ENCODE results near the gene MYO1F. TPM values are rescaled to one million over a fixed set of nuclear protein-coding genes. Genes with fewer than 3 reads are reported as not detected.

The MYO1F gene
- total RNA-seq, 1 donor from 2014 or later: 7.8 TPM

GRCh38 chr19:8501981-8502380, 75.3 kb downstream of the MYO1F start:
- Histone ChIP-seq H3K4me1 (ENCODE audit: control insufficient read depth in 3 of 3, insufficient read depth in 3 of 3, low read length in 3 of 3) (peaks cover 8 to 13% (median 10%) of the 10 kb centered on the region in 3 donors), H3K4me3 (ENCODE audit: low read length in 3 of 3) (no peak overlapping the region)

DNA sequence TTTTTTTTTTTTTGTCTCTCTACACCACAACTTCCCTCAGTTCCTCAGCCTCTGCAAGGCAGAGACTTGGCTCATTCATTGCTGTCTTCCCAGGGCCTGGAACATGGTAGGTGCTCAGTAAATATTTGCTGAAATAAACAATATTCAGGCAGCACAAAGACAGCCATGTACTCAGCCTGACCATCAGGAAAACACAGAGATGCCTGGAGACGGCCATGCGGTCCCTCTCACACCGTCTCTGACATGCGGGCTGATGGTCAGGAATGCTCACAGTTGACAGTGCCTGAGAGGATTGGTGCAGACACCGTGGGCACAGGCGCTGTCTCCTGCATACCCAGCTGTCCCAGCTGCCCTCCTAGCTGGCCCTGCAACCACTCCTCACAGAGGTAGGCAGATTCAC, 75.7 kb downstream of the MYO1F start:
- peaks cover 8 to 10% (median 9%) of the 10 kb centered on the region in 3 donors for H3K4me1 ChIP-seq (ENCODE audit: control insufficient read depth in 3 of 3, insufficient read depth in 3 of 3, low read length in 3 of 3)
- no peaks in the 10 kb centered on the region for H3K9me3 ChIP-seq (ENCODE audit: control insufficient read depth in 3 of 3, low read length in 3 of 3)
- no peaks in the 10 kb centered on the region for H3K27me3 ChIP-seq (ENCODE audit: control insufficient read depth in 3 of 3, insufficient read depth in 3 of 3, low read length in 3 of 3)
- H3K36me3 ChIP-seq (ENCODE audit: control insufficient read depth in 3 of 3, insufficient read depth in 3 of 3, low read length in 3 of 3): no peaks in the 10 kb centered on the region
- H3K27ac ChIP-seq (ENCODE audit: low read depth, low read length): no peak overlapping the region
- no peak overlapping the region for H3K4me3 ChIP-seq (ENCODE audit: low read length in 3 of 3)
- H3K9ac ChIP-seq (ENCODE audit: low read depth in 1 of 3, low read length in 3 of 3): no peak overlapping the region

More at GRCh38 chr19:8501981-8502380, 75.3 kb downstream of the MYO1F start:
- Histone ChIP-seq H3K36me3 (ENCODE audit: control insufficient read depth in 3 of 3, insufficient read depth in 3 of 3, low read length in 3 of 3) (no peaks in the 10 kb centered on the region), H3K27me3 (ENCODE audit: control insufficient read depth in 3 of 3, insufficient read depth in 3 of 3, low read length in 3 of 3) (no peaks in the 10 kb centered on the region), H3K27ac (ENCODE audit: low read depth, low read length) (no peak overlapping the region), H3K9me3 (ENCODE audit: control insufficient read depth in 3 of 3, low read length in 3 of 3) (no peaks in the 10 kb centered on the region), H3K9ac (ENCODE audit: low read depth in 1 of 3, low read length in 3 of 3) (no peak overlapping the region)

- Histone ChIP-seq H3K27me3 (ENCODE audit: control insufficient read depth in 3 of 3, insufficient read depth in 3 of 3, low read length in 3 of 3) (no peaks in the 10 kb centered on the region), H3K4me1 (ENCODE audit: control insufficient read depth in 3 of 3, insufficient read depth in 3 of 3, low read length in 3 of 3) (no peaks in the 10 kb centered on the region), H3K27ac (ENCODE audit: low read depth, low read length) (no peak overlapping the region), H3K9me3 (ENCODE audit: control insufficient read depth in 3 of 3, low read length in 3 of 3) (no peaks in the 10 kb centered on the region), H3K36me3 (ENCODE audit: control insufficient read depth in 3 of 3, insufficient read depth in 3 of 3, low read length in 3 of 3) (no peaks in the 10 kb centered on the region), H3K9ac (ENCODE audit: low read depth in 1 of 3, low read length in 3 of 3) (no peak overlapping the region), H3K4me3 (ENCODE audit: low read length in 3 of 3) (no peak overlapping the region)
These were observed 77.1 kb downstream of the MYO1F start for GRCh38 chr19:8500158-8500557.

DNA sequence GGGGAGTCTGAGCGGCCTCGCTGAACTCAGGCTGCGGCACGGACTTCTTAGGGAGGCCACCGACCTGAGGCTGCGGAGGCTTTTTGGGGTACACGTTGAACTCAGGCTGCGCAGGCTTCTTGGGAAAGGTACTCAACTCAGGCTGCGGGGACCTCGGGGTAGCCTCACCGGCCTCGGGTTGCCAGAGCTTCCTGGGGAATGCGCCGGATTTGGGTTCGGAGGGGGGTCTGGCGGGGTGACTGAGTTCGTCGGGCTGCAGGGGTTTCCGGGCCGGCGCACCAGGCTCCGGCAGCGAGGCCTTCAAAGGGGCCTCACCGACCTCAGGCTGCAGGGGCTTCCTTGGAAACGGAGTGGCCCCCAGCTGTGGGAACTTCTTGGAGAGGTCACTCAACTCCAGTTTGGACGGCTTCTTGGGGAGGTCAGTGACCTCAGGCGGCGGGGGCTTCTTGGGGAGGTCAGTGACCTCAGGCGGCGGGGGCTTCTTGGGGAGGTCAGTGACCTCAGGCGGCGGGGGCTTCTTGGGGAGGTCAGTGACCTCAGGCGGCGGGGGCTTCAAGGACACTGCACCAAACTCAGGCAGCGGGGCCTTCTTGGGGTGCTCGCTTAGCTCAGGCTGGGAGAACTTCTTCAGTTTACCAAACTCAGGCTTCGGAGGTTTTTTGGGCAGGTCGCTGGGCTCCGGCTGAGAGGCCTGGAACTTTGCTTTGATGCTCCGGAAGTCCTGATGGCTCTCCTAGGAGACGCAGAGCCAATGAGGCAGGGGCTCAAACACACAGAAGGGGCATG, 78.0 kb downstream of the MYO1F start:
- H3K9ac ChIP-seq (ENCODE audit: low read depth in 1 of 3, low read length in 3 of 3): no peak overlapping the region
- no peaks in the 10 kb centered on the region for H3K4me1 ChIP-seq (ENCODE audit: control insufficient read depth in 3 of 3, insufficient read depth in 3 of 3, low read length in 3 of 3)
- H3K36me3 ChIP-seq (ENCODE audit: control insufficient read depth in 3 of 3, insufficient read depth in 3 of 3, low read length in 3 of 3): no peaks in the 10 kb centered on the region
- H3K27me3 ChIP-seq (ENCODE audit: control insufficient read depth in 3 of 3, insufficient read depth in 3 of 3, low read length in 3 of 3): no peaks in the 10 kb centered on the region
- H3K27ac ChIP-seq (ENCODE audit: low read depth, low read length): no peak overlapping the region
- H3K4me3 ChIP-seq (ENCODE audit: low read length in 3 of 3): no peak overlapping the region
- H3K9me3 ChIP-seq (ENCODE audit: control insufficient read depth in 3 of 3, low read length in 3 of 3): no peaks in the 10 kb centered on the region

- Histone ChIP-seq H3K27me3 (ENCODE audit: control insufficient read depth in 3 of 3, insufficient read depth in 3 of 3, low read length in 3 of 3) (no peaks in the 10 kb centered on the region), H3K27ac (ENCODE audit: low read depth, low read length) (no peak overlapping the region), H3K36me3 (ENCODE audit: control insufficient read depth in 3 of 3, insufficient read depth in 3 of 3, low read length in 3 of 3) (no peaks in the 10 kb centered on the region), H3K9me3 (ENCODE audit: control insufficient read depth in 3 of 3, low read length in 3 of 3) (no peaks in the 10 kb centered on the region), H3K4me1 (ENCODE audit: control insufficient read depth in 3 of 3, insufficient read depth in 3 of 3, low read length in 3 of 3) (no peaks in the 10 kb centered on the region), H3K9ac (ENCODE audit: low read depth in 1 of 3, low read length in 3 of 3) (no peak overlapping the region), H3K4me3 (ENCODE audit: low read length in 3 of 3) (no peak overlapping the region)
These were observed 78.9 kb downstream of the MYO1F start for GRCh38 chr19:8498295-8498694.

DNA sequence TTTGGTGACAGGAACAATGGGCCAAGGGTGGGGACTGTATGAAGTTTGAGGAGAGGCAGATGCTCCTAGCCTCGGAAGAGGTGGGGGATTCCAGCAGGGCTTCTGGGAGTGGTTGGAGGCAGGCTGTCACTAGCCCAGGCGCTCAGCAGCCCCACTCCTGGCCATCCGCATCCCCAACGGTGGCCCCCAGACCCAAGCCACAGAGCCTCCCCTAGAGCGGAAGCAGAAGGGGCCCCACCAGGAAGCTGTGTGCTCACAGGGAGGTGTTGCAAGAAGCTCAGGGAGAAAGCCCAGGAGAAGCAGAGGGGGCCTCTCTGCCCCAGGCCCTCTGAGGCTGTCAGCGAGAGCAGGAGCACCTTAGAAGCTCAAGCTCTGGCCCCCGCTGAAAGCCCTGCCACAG, 83.1 kb downstream of the MYO1F start:
- Histone ChIP-seq H3K4me3 (ENCODE audit: low read length in 3 of 3) (no peak overlapping the region), H3K9ac (ENCODE audit: low read depth in 1 of 3, low read length in 3 of 3) (no peak overlapping the region), H3K4me1 (ENCODE audit: control insufficient read depth in 3 of 3, insufficient read depth in 3 of 3, low read length in 3 of 3) (no peaks in the 10 kb centered on the region), H3K9me3 (ENCODE audit: control insufficient read depth in 3 of 3, low read length in 3 of 3) (no peaks in the 10 kb centered on the region), H3K27ac (ENCODE audit: low read depth, low read length) (no peak overlapping the region), H3K27me3 (ENCODE audit: control insufficient read depth in 3 of 3, insufficient read depth in 3 of 3, low read length in 3 of 3) (no peaks in the 10 kb centered on the region), H3K36me3 (ENCODE audit: control insufficient read depth in 3 of 3, insufficient read depth in 3 of 3, low read length in 3 of 3) (peaks cover under 1 to 4% (median 3%) of the 10 kb centered on the region in 3 donors)

DNA sequence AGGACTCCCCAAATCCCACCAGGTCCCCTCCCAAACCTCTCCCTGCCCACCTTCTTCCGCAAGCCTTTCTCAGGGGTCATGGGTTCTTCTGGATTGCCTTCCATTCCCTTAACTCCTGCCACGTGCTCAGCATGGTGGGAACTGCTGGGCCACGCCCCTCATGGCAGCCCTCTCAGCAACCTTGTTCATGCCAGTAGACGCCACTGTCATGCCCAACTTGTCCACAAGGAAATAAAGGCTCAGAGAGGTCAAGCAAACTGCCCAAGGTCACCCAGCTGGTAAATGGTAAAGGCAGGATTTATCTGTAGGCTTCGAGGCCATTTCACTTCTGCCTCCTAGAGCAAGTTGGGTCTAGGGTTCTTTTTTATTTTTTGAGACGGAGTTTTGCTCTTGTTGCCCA, 85.7 kb downstream of the MYO1F start:
- H3K36me3 ChIP-seq (ENCODE audit: control insufficient read depth in 3 of 3, insufficient read depth in 3 of 3, low read length in 3 of 3): peaks cover 26 to 29% (median 27%) of the 10 kb centered on the region in 3 donors
- no peaks in the 10 kb centered on the region for H3K27me3 ChIP-seq (ENCODE audit: control insufficient read depth in 3 of 3, insufficient read depth in 3 of 3, low read length in 3 of 3)
- no peak overlapping the region for H3K9ac ChIP-seq (ENCODE audit: low read depth in 1 of 3, low read length in 3 of 3)
- no peak overlapping the region for H3K27ac ChIP-seq (ENCODE audit: low read depth, low read length)
- no peaks in the 10 kb centered on the region for H3K9me3 ChIP-seq (ENCODE audit: control insufficient read depth in 3 of 3, low read length in 3 of 3)
- no peak overlapping the region for H3K4me3 ChIP-seq (ENCODE audit: low read length in 3 of 3)
- no peaks in the 10 kb centered on the region for H3K4me1 ChIP-seq (ENCODE audit: control insufficient read depth in 3 of 3, insufficient read depth in 3 of 3, low read length in 3 of 3)

DNA sequence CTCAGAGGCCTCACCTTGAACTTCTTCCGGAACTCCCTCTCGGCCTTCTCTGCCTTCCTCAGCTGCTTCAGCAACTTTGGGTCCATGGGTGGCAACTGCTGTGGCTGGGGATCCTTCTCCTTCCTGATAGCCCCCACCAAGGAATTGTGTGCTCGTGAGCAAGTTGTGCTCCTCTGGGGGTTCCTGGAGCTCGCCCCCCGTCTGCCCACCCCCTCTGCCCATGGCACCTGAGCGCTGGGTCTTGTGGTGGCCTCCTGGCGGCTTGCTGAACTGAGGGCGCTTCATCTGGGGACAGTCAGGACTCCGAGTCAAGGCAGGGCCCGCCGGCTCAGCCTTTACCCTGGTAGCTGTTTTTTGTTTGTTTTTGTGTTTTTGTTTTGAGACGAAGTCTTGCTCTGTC, 86.4 kb downstream of the MYO1F start:
- no peaks in the 10 kb centered on the region for H3K27me3 ChIP-seq (ENCODE audit: control insufficient read depth in 3 of 3, insufficient read depth in 3 of 3, low read length in 3 of 3)
- H3K9ac ChIP-seq (ENCODE audit: low read depth in 1 of 3, low read length in 3 of 3): no peak overlapping the region
- no peak overlapping the region for H3K4me3 ChIP-seq (ENCODE audit: low read length in 3 of 3)
- no peak overlapping the region for H3K27ac ChIP-seq (ENCODE audit: low read depth, low read length)
- H3K9me3 ChIP-seq (ENCODE audit: control insufficient read depth in 3 of 3, low read length in 3 of 3): no peaks in the 10 kb centered on the region
- no peaks in the 10 kb centered on the region for H3K4me1 ChIP-seq (ENCODE audit: control insufficient read depth in 3 of 3, insufficient read depth in 3 of 3, low read length in 3 of 3)
- peaks cover 33 to 36% (median 34%) of the 10 kb centered on the region in 3 donors for H3K36me3 ChIP-seq (ENCODE audit: control insufficient read depth in 3 of 3, insufficient read depth in 3 of 3, low read length in 3 of 3)

DNA sequence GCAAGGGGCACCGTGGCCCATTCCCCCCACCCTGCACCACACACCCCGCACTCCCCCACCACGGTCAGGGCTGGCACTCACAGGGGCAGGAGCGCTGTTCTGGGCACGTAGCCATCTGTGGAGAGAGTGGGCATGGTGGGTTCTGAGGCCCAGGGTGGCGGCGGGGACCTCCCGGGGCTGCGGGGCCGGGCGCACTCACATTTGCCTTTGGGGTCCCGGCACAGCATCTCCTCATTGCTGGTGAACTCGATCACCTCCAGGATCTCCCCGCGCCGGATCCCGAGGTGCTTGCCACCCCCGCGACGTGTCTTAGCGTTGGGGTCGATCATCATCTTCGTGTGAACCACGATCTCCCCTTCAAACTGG, 86.9 kb downstream of the MYO1F start:
- Histone ChIP-seq H3K36me3 (ENCODE audit: control insufficient read depth in 3 of 3, insufficient read depth in 3 of 3, low read length in 3 of 3) (peaks cover 38 to 41% (median 39%) of the 10 kb centered on the region in 3 donors), H3K27ac (ENCODE audit: low read depth, low read length) (no peak overlapping the region), H3K4me1 (ENCODE audit: control insufficient read depth in 3 of 3, insufficient read depth in 3 of 3, low read length in 3 of 3) (no peaks in the 10 kb centered on the region), H3K4me3 (ENCODE audit: low read length in 3 of 3) (no peak overlapping the region), H3K27me3 (ENCODE audit: control insufficient read depth in 3 of 3, insufficient read depth in 3 of 3, low read length in 3 of 3) (no peaks in the 10 kb centered on the region), H3K9me3 (ENCODE audit: control insufficient read depth in 3 of 3, low read length in 3 of 3) (no peaks in the 10 kb centered on the region), H3K9ac (ENCODE audit: low read depth in 1 of 3, low read length in 3 of 3) (no peak overlapping the region)

- Histone ChIP-seq H3K9me3 (ENCODE audit: control insufficient read depth in 3 of 3, low read length in 3 of 3) (no peaks in the 10 kb centered on the region), H3K4me1 (ENCODE audit: control insufficient read depth in 3 of 3, insufficient read depth in 3 of 3, low read length in 3 of 3) (no peaks in the 10 kb centered on the region), H3K27ac (ENCODE audit: low read depth, low read length) (no peak overlapping the region), H3K4me3 (ENCODE audit: low read length in 3 of 3) (no peak overlapping the region), H3K36me3 (ENCODE audit: control insufficient read depth in 3 of 3, insufficient read depth in 3 of 3, low read length in 3 of 3) (peaks cover 44 to 47% (median 45%) of the 10 kb centered on the region in 3 donors), H3K9ac (ENCODE audit: low read depth in 1 of 3, low read length in 3 of 3) (peak overlapping the region in 1 of 3 donors; percentile 25), H3K27me3 (ENCODE audit: control insufficient read depth in 3 of 3, insufficient read depth in 3 of 3, low read length in 3 of 3) (no peaks in the 10 kb centered on the region)
These were observed 87.5 kb downstream of the MYO1F start for GRCh38 chr19:8489561-8490394.

All from skeletal muscle tissue (tissue), 4 donors.